GM12891 (cell line): ENCODE results near the gene SLC25A5.

ENCODE experiments used
- POLR2A ChIP-seq: IDR thresholded peaks from 2 replicates; pipeline ENCODE4 v1.6.1; 2011; ENCODE audit warnings: low read depth, low read length, control low read depth
- POLR2AphosphoS5 ChIP-seq: IDR thresholded peaks from 2 replicates; pipeline ENCODE4 v1.6.1; 2011; ENCODE audit warnings: low read depth, low read length, control low read depth
- SPI1 ChIP-seq: IDR thresholded peaks from 2 replicates; pipeline ENCODE4 v1.6.1; 2011; ENCODE audit warnings: low read depth, low read length, control low read depth
- TAF1 ChIP-seq: IDR thresholded peaks from 2 replicates; pipeline ENCODE4 v1.6.1; 2011; ENCODE audit warnings: low read depth, low read length, control low read depth

DNA sequence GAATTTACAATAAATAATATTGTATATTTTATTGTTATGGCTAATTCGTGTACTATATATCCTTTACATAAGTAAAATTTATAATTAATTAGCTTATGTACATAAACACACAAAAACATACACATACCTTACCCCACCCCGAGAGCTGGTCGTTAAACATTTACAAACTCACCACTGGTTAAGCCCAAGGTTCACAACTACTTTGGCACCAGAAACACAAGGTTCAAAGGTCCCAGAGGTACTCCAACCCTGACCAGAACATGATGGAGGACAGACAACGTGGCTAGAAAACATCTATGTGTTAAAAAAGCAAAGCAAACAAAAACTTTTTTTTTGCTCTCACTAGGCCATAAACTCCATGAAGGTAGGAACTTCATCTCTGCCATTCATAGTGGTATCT is 37.7 kb downstream of the SLC25A5 start:
- TF ChIP-seq POLR2AphosphoS5 (no peak), POLR2A (no peak), SPI1 (no peak), TAF1 (no peak)
